GM18499 (cell line): ENCODE results near the gene TACR2.

Source experiments
- ATAC-seq: cut with Tn5 transposase; IDR thresholded peaks from one replicate; pipeline ENCODE4 v1.9.1; 2021; ENCODE audit warnings: moderate number of reproducible peaks; ENCODE audit not compliant: insufficient read depth, unreplicated experiment

The TACR2 gene

DNA sequence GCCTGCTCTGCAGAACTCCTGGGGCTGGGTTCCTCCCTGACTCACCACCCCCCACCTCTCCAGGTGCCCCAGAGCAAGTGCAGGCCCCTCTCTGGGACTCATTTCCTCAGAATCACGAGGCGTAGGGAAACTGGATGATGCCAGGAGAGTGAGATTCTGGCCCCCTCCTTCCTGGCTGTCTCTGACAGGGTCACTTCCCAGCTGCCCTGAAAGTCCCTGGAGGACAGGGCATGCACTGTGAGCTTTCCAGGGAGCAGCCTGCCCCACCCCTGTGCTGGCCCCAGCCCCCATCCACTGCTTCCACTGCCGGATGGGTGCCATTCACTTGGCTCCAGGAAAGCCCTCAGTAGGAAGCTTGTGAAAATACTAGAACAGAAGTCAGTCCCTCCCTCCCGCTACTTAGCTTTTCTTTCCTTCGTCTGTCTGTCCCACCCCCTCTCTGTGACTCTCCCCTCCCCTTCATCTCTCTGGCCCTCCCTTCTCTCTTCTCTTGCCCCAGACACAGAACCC, 10.4 kb downstream of the TACR2 start:
- no peak for ATAC-seq

DNA sequence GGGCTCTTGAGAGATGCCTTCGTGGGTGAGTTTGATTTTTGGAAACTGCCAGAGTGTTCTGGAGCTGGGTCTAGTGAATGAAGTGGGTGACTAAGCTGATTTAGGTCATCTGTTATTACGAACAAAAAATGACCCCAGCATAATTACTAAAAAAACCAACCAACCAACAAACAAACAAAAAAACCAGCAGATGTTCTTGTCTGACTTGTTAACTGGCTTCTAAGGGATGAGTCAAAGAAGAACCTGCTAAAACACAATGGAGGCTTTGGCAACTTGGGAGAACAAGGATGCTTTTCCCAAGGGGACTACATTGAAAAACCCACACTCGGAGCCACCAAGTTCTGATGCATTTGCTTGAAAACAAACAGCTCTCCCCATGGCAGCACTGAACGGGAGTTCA, 11.5 kb downstream of the TACR2 start:
- no peak for ATAC-seq

DNA sequence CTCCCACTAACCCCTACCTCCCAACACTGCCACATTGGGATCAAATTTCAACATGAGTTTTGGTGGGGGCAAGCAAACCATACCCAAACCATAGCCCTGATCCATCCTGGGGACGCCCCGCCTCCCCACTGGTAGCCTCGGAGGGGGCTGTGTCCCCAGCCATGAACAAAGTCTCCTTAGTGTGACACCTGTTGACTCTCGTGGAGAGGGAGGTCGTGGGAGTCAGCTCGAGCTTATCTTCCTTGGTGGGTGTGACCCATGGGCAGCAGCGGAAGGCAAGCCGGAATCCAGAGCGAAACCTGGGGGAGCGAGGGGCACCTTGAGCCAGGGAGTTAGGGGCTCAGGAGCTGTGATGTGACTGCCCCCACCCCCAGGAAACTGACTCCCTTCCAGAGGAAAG, 11.9 kb downstream of the TACR2 start:
- ATAC-seq = no peak

DNA sequence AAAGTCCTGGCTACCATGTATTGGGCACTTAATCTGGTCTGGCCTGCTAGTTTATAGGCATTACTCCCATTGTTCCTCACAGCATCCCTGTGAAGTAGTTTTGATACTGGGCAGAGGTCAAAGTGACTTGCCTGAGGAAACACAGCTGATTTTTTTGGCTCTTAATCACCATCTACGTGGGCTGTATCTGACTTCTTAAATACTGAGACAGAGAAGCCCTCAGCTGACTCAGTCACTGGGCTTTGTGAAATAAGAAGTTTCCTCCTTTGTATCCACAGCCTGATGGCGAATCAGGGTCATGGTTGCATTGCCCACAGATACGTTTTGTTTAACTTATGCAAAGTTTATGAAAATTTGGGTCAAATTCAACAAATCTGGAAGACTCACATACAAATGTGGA, 13.2 kb downstream of the TACR2 start:
- ATAC-seq = no peak

DNA sequence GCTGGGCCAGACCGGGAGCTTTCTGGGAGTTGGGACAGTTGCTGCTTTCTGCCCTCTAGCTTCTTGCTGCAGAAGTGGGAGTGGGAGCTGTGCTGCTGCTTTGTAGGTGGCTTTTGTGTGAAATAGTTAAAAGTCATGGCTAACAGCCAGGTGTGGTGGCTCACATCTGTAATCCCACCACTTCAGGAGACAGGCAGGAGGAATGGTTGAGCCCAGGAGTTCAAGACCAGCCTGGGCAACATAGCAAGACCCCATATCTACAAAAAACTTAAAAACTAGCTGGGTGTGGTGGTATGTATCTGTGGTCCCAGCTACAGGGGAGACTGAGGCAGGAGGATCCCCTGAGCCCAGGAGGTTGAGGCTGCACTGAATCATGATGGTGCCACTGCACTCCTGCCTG, 13.7 kb downstream of the TACR2 start:
- ATAC-seq = no peak

DNA sequence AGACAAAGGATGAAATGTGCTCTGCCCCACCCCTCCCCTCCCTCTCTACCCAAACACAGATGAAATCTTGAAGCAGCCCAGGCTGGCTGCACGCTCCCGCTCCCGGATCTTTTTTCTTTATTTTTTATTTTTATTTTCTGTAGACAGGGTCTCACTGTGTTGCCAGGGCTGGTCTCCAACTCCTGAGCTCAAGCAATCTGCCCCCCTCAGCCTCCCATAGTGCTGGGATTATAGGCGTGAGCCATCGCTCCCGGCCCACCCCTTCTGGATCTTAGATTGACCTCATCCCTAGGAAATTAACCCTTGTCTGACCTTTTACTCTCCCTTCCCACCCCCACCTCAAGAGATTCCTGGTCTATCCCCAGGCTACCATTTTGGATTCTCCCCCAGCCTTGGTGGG, 14.3 kb downstream of the TACR2 start:
- no peak for ATAC-seq

DNA sequence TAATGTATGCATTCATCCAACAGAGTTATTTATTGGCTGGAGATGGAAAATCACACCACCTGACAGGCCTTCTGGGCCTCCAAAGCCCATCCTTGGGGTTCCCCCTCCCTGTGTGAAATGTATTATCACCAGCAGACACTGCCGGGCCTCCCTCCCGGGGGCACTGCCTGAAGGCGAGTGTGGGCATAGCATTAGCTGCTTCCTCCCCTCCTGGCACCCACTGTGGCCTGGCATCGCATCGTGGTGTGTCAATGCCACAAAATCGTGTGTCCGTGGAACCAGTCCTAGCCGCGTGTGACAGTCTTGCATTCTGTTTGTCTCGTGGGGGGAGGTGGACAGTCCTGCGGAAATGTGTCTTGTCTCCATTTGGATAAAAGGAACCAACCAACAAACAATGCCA, 15.3 kb downstream of the TACR2 start:
- ATAC-seq = no peak

DNA sequence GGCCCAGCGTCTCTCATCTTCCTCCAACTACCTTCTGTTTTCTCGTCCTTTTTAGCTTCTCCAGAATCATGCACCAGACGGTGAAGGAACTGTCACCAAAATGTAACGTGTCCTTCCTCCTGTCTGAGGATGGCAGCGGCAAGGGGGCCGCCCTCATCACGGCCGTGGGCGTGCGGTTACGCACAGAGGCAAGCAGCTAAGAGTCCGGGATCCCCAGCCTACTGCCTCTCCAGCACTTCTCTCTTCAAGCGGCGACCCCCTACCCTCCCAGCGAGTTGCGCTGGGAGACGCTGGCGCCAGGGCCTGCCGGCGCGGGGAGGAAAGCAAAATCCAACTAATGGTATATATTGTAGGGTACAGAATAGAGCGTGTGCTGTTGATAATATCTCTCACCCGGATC, 15.8 kb downstream of the TACR2 start:
- no peak for ATAC-seq

DNA sequence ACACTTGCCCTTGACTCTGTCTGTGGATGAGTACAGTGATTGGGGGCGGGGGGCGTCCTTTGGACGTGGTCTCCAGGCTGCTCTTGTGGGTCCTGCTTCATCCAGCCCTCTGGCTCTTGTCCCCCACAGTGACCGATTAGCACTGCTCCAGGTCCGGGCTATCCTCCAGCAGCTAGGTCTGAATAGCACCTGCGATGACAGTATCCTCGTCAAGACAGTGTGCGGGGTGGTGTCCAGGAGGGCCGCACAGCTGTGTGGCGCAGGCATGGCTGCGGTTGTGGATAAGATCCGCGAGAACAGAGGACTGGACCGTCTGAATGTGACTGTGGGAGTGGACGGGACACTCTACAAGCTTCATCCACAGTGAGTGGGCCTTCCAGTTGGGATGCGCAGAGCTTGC, 18.3 kb downstream of the TACR2 start:
- ATAC-seq = no peak

DNA sequence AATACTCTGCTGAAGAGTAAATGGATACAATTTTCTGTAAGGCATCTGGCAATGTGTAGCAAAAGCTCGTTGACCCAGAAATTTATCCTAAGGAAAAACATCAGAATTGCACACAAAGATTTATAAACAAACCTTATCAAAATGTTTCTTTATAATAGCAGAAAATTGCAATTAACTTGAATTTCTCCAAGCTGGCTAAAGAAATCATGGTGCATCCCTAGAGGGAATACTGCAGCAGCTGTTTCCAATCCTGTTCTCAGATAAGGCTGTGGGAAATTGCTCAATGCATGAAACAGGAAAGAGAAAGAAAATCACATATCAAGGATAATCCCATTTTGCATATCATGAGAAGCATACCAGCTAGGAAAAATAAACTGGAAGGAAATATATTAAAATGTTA, 18.7 kb downstream of the TACR2 start:
- ATAC-seq = no peak

DNA sequence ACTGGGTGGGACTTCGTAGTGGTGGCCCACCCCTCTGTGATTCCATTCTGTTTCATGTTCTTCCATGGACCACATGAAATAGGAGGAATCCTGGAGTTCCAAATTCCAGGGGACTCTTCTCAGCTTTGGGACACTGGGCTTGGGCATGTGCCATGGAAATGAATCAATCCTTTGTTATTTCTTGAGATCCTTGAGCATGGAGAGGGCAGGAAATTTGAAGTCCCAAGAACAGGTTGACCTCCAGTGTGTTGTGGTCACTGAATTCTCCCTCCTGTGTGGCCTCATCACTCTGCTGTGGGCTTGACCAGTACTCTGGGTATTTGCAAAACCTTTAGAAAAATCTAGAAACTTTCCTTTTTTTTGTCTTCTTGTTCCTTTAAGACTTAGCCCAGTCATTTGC, 22.7 kb downstream of the TACR2 start:
- no peak for ATAC-seq

DNA sequence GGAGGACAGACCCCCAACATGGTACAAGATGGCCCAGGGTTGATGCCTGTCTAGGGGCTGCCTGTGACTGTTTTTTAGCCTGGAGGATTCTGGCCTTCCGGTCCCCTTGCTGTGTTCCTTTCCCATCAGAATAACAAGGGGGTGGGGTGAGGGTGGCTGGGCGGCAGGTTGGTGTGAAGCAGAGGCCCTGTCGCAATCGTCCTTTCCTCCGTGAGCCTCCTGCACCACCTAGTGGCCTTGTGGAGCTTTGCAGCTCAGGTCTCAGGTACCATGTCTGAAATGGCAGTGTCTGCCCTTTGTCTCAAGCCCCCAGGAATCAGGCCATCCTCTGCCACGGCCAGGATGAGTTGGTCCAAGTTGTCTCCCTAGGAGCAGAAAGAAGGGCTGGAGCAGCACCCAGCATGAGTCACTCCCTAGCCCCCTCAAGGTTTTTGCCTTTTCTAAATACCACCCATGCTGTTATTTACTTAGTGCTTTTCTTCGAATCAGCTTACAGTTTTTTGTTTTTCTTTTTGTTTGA, 24.2 kb downstream of the TACR2 start:
- no peak for ATAC-seq

DNA sequence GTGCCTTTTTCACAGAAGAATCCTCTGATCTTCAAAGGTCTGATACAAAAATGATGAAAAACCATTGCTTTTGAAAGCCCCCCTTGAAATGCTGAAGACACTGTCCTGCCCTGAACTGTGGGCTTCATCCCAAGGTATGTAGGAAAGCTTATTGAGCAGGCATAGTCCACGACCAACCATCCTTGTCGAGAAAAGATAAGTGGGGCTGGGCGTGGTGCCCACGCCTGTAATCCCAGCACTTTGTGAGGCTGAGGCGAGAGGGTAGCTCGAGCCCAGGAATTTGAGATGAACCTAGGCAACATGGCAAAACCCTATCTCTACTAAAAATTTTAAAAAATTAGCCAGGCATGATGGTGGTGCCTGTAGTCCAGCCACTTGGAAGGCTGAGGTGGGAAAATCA, 25.6 kb downstream of the TACR2 start:
- no peak for ATAC-seq

DNA sequence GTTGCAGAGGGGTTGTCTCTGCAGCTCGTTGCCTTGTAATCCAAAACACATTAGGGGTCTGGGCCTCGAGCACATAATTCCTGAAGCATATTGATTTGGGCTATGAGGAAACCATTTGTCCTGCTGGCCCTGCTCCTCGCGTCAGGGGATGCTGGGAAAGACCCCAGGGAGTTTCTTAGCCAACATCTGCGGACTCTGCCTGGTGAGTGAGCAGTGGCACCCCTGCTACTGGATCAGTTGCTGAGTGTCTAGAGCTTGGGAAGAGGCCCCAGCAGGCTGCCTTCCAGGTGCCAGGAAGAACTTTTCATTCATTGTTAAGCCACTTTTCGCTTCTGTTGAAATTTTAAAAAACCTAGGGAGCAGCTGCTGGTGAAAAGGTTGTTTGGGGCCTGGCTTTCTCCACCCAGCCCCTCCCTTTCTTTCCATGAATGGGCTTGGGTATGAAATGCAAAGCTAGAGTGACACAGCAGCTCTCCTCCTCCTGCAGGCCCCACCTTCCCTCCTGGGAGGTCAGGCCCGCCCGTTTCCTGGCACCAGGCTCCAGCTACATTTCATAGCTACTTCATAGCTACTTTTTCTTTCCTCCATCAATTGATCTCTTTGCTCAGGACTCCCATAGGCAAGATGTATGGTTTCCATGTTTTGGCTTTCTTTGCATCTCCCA, 26.8 kb downstream of the TACR2 start:
- ATAC-seq = no peak

DNA sequence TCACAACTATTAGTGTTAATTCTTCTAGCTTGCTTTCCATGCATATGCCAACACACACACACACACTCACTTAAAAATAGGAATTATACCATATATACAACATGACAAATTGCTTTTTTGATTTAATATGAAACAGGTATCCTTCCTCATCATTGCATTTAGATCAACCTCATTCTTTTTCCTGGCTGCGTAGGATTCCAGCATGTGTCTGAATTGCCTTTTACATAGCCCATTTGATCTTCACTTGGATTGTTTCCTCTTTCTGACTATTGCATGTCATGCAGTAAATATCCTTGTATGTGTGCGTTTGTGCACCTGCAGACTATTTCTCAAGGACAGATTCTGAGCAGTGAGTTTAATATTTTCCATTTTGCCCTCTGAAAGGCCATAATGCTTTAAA, 28.2 kb downstream of the TACR2 start:
- no peak for ATAC-seq

DNA sequence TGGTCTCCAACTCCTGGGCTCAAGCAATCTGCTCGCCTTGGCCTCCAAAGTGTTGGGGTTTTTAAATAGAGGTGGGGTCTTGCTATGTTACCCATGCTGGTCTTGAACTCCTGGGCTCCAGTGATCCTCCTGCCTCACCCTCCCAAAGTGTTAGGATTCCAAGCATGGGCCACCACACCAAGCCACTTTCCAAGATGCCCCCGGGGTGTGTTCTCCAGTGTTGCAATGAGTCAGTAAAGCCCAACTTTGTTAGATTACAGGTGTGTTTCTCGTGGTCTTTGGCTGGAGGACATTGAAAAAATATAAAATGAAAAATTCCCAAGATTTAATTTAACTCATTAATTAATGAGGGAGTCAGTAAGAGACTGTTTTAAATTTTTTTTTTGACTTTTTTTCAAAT, 29.2 kb downstream of the TACR2 start:
- ATAC-seq = no peak

DNA sequence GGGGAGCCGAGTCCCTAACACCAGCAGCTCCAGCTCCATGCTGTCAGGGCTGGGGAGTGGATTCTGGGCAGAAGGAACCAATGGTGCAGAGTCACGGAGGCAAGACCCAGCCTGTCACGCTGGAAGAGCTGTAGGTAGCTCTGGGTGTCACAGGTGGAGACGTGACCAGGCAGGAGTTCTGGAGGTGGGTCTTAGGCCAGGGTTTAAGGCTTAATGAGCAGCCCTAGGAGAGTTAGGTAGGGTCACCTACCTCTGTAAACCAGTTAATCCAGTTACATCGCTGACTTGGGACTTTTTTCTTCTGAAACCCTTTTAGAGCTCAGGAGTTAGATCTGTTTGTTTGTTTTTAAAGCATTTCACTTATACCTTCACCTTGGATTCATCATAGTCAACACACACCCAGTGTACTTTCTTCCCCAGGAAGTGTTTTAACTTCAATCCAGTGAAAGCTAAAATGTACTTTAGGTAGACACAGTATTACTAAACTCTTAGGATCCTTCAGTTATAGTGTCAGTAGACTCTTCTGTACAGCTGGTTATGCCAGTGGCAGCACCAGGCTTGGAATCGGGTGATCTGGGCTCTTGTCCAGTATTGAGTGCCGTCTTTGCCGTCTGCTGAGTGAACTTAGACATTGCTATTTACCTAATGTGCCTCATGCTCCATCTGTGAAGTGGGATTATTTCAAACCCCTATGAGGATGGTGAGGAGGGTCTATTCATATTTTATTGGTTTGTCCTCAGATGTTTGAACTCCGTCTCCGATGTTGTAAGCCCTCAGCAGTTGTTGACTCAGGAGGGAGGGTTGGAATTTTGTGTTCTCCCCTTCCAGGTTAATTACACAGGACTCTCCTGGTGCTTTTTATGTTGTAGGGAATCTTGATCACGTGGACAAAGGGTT, 31.0 kb downstream of the TACR2 start:
- no peak for ATAC-seq

DNA sequence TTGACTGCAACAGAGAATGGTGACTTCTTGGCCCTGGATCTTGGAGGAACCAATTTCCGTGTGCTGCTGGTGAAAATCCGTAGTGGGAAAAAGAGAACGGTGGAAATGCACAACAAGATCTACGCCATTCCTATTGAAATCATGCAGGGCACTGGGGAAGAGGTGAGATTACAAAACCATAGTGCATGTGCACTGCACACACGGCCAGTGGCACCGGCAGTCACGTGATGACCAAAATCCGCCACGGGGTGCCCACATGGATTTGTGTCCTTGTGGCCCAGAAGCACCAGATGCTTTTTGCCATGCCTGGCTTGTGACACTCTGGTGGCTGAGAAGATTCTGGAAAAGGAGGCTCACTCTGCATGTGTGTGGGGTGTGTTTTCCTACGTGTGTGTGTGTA, 32.4 kb downstream of the TACR2 start:
- no peak for ATAC-seq

DNA sequence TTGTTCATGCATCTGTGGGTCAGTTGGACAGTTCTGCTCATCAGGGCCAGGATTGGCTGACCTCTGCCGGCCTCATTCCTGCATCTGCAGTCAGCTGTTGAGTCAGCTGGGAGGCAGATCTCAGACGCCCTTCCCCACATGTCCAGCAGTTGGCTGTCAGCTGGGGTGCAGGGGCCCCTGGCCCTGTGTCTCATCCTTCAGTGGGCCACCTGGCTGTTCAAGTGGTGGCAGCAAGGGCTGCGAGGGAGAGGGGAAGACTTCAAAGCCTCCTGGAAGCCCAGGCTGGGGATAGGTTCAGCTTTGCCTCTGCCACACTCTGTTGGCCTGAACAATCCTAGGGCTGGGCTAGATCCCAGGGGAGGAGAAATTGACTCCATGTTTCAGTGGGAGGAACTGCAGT, 33.2 kb downstream of the TACR2 start:
- ATAC-seq = no peak

DNA sequence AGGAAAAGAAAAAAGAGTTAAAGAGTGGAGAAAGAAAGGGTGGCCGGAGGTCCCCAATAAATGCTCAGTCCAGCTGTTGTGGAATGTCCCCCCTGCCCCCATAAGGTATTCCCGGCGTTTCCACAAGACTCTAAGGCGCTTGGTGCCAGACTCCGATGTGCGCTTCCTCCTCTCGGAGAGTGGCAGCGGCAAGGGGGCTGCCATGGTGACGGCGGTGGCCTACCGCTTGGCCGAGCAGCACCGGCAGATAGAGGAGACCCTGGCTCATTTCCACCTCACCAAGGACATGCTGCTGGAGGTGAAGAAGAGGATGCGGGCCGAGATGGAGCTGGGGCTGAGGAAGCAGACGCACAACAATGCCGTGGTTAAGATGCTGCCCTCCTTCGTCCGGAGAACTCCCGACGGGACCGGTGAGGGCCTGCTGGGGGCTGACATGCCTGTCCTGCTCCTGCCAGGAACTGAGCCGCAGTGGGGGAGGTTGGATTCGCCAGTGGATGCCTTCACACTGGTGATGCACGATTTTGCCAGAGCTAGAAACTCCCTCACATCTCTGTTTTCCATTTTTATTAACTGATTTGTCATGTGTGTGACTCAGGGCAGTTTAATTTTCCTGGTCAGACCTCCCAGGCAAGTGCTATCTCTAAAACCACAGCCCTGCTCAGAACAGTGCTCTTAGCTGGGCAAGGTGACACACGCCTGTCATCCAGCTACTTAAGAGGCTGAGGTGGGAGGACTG, 34.2 kb downstream of the TACR2 start:
- ATAC-seq = no peak

DNA sequence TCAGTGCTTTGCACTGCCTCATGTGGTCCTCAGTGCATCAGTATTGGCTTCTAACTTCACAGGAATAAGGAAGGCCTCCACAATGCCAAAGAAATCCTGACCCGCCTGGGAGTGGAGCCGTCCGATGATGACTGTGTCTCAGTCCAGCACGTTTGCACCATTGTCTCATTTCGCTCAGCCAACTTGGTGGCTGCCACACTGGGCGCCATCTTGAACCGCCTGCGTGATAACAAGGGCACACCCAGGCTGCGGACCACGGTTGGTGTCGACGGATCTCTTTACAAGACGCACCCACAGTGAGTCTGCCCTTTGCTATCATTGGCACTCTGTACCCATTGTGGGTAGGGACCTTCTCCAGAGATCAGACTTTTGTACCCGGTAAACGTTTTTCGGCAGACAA, 36.9 kb downstream of the TACR2 start:
- no peak for ATAC-seq
